MG63 (cell line): ENCODE measurements around the gene LLGL1. TPM values are rescaled to one million over a fixed set of nuclear protein-coding genes. Genes with fewer than 3 reads are reported as not detected.
A peak's percentile ranks its signal among the peaks of the same experiment; 100 is the strongest.
"Not testable (repeated sequence)": the region's sequence is repeated elsewhere in the genome, so short reads cannot be mapped to it uniquely, and the experiment has no call there.

ENCODE experiments used
- DNase-seq: peaks from one replicate; pipeline ENCODE4 v3.0.0-alpha.2; 2020
- H3K27me3 ChIP-seq: fragments of 250-450 bp; sonication (Bioruptor Pico); 2 replicates; pipeline ENCODE4 v1.5.1; 2020; ENCODE audit warnings: mild to moderate bottlenecking, moderate library complexity
- H3K36me3 ChIP-seq: fragments of 250-450 bp; sonication (Bioruptor Pico); 2 replicates; pipeline ENCODE4 v1.5.1; 2020; ENCODE audit warnings: mild to moderate bottlenecking, moderate library complexity
- H3K4me3 ChIP-seq: fragments of 250-450 bp; sonication (Bioruptor Pico); 2 replicates; pipeline ENCODE4 v1.5.1; 2020; ENCODE audit warnings: mild to moderate bottlenecking, moderate library complexity
- H3K9me3 ChIP-seq: fragments of 250-450 bp; sonication (Bioruptor Pico); 2 replicates; pipeline ENCODE4 v1.5.1; 2020; ENCODE audit warnings: mild to moderate bottlenecking, moderate library complexity
- total RNA-seq: library from RNA; depleted of rRNA; stranded (reverse); fragments of >200 nt; shearing (Covaris generic); gene quantifications from 2 replicates; pipeline ENCODE4 v1.2.3, GENCODE V29; 2014; ENCODE audit warnings: low replicate concordance

LLGL1 gene
- total RNA-seq, 1 experiment from 2014 or later: 14.4 TPM

DNA sequence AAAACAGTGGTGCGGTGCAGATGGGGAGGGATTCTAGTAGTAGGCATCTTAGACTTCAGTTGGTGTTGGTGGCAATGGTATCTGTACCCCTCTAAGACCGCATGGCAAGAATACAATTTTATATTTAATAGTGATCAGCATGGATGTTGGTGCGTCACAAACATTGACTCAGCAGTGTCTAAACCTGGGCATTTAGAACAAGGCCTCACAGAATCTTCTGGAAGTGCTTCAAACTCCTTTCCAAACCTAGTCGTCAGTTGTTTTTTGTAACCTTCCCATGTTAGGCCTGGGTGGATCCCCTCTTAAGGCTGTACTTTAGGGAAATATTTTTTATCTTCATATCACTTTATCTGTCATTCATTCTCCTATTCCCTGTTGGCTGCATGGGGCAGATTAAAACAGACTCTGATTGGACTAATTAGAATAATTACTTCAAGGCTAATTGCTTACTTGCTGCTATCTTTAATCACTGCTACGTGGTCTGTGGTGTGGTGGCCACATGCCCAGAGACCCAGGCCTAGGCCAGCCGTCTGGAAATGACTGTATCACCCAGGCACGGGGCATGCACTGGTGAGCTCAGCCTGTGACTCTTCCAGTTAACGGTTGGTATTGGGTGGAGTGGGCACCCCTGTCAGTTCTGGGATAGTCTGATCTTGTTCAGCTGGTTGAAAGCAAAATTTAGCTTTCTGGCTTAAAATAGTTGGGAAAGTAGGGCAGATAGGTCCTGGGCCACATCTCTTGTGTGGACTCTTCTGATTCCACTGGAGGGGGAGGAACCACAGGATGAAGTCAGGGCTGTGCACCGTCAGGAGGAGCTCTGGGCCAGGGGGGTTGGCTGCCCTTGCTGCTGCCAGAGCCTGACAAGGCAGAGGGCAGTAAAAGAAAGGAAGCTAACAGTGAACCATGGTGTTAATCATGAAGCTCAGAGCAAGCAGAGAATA lies 37.3 kb upstream of the LLGL1 start:
- peak overlapping the region; percentile 80 for H3K4me3 ChIP-seq
- peaks cover 34% of the 10 kb centered on the region for H3K36me3 ChIP-seq
- DNase-seq: peak; percentile 80
- no peaks in the 10 kb centered on the region for H3K9me3 ChIP-seq
- H3K27me3 ChIP-seq: no peaks in the 10 kb centered on the region

- peaks cover 38% of the 10 kb centered on the region for H3K36me3 ChIP-seq
- DNase-seq: no peak
- H3K9me3 ChIP-seq: no peaks in the 10 kb centered on the region
- H3K4me3 ChIP-seq: no peak overlapping the region
- H3K27me3 ChIP-seq: no peaks in the 10 kb centered on the region
Observed at GRCh38 chr17:18190628-18191235, 34.7 kb upstream of the LLGL1 start.

- H3K27me3 ChIP-seq: no peaks in the 10 kb centered on the region
- H3K4me3 ChIP-seq: no peak overlapping the region
- no peaks in the 10 kb centered on the region for H3K9me3 ChIP-seq
- H3K36me3 ChIP-seq: peaks cover 32% of the 10 kb centered on the region
- no peak for DNase-seq
Observed at GRCh38 chr17:18191236-18191667, 34.2 kb upstream of the LLGL1 start.

- no peak for DNase-seq
- Histone ChIP-seq H3K4me3 (no peak overlapping the region), H3K9me3 (no peaks in the 10 kb centered on the region), H3K27me3 (no peaks in the 10 kb centered on the region), H3K36me3 (peaks cover 29% of the 10 kb centered on the region)
Observed at GRCh38 chr17:18191967-18192366, 33.5 kb upstream of the LLGL1 start.

- Histone ChIP-seq H3K27me3 (no peaks in the 10 kb centered on the region), H3K9me3 (no peaks in the 10 kb centered on the region), H3K36me3 (peaks cover 22% of the 10 kb centered on the region), H3K4me3 (no peak overlapping the region)
- DNase-seq: no peak
Observed at GRCh38 chr17:18194394-18194793, 31.0 kb upstream of the LLGL1 start.

- Histone ChIP-seq H3K9me3 (no peaks in the 10 kb centered on the region), H3K36me3 (peaks cover 20% of the 10 kb centered on the region), H3K27me3 (no peaks in the 10 kb centered on the region), H3K4me3 (no peak overlapping the region)
- DNase-seq: no peak
Observed at GRCh38 chr17:18194804-18195203, 30.6 kb upstream of the LLGL1 start.

GRCh38 chr17:18195246-18195645 lies 30.2 kb upstream of the LLGL1 start:
- H3K27me3 ChIP-seq: no peaks in the 10 kb centered on the region
- H3K9me3 ChIP-seq: no peaks in the 10 kb centered on the region
- peaks cover 19% of the 10 kb centered on the region for H3K36me3 ChIP-seq
- H3K4me3 ChIP-seq: no peak overlapping the region
- DNase-seq: no peak

DNA sequence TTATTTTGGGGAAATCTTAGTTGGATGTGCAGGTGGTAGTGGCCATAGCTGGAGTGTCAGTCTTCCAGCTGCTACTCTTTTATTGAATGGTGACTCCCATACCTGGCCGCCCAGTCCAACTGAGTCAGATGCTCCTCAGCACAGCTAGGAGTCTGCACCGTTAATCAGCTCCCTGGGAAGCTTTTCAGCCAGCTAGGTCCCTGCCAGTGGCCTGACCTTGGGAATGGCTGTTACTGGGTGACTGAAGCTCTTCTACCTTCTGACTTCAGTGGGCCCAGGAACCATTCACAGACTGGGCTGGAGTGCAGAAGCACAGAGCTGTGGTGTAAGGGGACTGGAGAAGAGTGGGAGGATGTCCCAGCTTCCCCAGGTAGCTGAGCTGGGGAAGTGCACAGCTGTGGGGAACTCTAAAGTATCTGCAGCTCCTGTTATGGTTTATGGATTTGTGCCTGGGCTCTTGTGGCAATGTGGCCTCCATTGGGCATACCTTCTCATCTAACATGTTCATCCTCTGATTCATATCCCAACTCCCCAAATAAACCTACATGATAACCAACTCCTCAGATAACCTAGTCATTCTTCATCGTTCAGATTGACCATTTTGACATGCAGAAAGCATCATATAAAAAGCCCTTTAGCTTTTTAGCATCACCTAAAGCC lies 27.8 kb upstream of the LLGL1 start:
- peaks cover 17% of the 10 kb centered on the region for H3K36me3 ChIP-seq
- no peaks in the 10 kb centered on the region for H3K9me3 ChIP-seq

DNA sequence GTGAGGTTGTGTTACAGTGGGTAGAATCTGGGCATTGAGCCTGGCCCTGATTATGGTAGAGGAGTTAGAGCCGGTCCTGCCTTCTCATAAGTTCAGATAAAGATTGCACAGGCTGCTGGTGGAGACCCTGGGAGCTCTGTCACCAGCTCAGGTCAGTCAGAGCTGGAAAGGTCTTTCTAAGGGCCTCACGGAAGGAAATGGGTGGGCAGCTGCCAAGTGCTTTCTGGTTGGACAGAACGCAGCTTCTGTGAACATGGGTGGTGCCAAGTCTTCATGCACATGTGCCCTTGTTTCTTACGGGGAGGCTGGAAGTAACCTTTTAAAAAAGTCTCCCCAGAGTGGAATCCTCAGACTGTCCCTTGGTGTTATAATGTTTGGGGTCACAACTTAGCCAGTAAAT lies 26.9 kb upstream of the LLGL1 start:
- Histone ChIP-seq H3K27me3 (no peaks in the 10 kb centered on the region), H3K9me3 (no peaks in the 10 kb centered on the region), H3K36me3 (peaks cover 17% of the 10 kb centered on the region), H3K4me3 (no peak overlapping the region)
- DNase-seq: no peak

More for the DNA sequence above, 27.8 kb upstream of the LLGL1 start:
- Histone ChIP-seq H3K4me3 (no peak overlapping the region), H3K27me3 (no peaks in the 10 kb centered on the region)
- DNase-seq: no peak

DNA sequence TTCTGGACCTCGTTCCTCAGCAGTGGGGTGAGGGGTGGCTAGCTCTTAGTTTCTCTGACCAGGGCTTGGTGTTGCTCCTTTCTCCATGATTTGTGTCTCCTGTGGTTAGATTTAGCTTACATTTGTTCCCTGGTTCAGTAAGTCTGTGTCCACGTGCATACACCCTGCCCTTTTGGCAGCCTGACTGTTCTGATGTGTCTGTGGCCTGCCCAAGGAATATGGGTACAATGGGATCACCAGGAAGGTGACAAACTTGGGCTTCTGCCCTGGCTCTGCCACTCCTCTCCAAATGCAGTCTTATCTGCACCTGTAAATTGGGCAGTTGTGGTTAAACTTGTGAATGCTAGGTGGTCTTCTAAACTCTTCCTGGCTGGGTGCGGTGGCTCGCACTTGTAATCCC lies 24.3 kb upstream of the LLGL1 start:
- H3K4me3 ChIP-seq: no peak overlapping the region
- H3K9me3 ChIP-seq: no peaks in the 10 kb centered on the region
- H3K27me3 ChIP-seq: no peaks in the 10 kb centered on the region
- peaks cover 8% of the 10 kb centered on the region for H3K36me3 ChIP-seq
- DNase-seq: no peak

- Histone ChIP-seq H3K9me3 (no peaks in the 10 kb centered on the region), H3K36me3 (peaks cover under 1% of the 10 kb centered on the region), H3K27me3 (no peaks in the 10 kb centered on the region), H3K4me3 (no peak overlapping the region)
- DNase-seq: no peak
Observed at GRCh38 chr17:18203308-18203707, 22.1 kb upstream of the LLGL1 start.

DNA sequence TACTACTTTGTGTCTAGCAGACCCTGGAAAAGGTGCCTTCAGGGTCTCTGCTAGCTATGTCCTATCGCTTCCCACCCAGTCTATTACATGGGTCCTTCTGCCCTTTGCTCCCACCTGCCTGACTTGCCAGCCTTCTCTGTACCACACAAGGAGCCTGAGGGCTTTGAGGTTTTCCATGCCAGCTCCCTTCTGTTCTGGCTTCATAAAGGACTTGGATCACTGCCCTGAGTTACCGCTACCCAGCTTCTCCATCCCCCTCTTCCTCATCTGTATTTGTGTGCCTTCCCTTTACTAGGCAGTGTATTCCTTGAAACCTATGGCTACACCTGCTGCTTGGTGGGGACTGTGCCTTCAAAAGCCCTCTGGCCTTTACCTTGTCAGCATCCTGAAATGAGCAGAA lies 19.6 kb upstream of the LLGL1 start:
- Histone ChIP-seq H3K36me3 (peaks cover 2% of the 10 kb centered on the region; the same call in 1 of the 2 replicates), H3K9me3 (no peaks in the 10 kb centered on the region), H3K4me3 (no peak overlapping the region), H3K27me3 (no peaks in the 10 kb centered on the region)
- no peak for DNase-seq

- Histone ChIP-seq H3K27me3 (no peaks in the 10 kb centered on the region), H3K36me3 (peaks cover 3% of the 10 kb centered on the region; the same call in 1 of the 2 replicates), H3K4me3 (no peak overlapping the region), H3K9me3 (no peaks in the 10 kb centered on the region)
- DNase-seq: no peak
Observed at GRCh38 chr17:18206962-18207361, 18.5 kb upstream of the LLGL1 start.

DNA sequence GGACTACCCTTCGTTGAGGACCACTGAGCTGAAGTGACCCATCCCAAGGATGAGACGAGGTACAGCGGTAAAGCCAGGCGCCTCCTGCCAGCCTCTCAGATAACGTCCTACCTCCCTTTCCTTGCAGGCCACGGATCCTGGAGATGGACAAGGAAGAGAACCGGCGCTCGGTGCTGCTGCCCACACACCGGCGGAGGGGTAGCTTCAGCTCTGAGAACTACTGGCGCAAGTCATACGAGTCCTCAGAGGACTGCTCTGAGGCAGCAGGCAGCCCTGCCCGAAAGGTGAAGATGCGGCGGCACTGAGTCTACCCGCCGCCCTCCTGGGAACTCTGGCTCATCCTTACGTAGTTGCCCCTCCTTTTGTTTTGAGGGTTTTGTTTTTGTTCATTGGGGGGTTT lies 17.3 kb upstream of the LLGL1 start:
- DNase-seq: no peak
- H3K4me3 ChIP-seq: no peak overlapping the region
- H3K9me3 ChIP-seq: no peaks in the 10 kb centered on the region
- H3K27me3 ChIP-seq: no peaks in the 10 kb centered on the region
- H3K36me3 ChIP-seq: peaks cover 3% of the 10 kb centered on the region; the same call in 1 of the 2 replicates

GRCh38 chr17:18213666-18214270 lies 11.7 kb upstream of the LLGL1 start:
- no peak overlapping the region for H3K4me3 ChIP-seq
- H3K9me3 ChIP-seq: no peaks in the 10 kb centered on the region
- H3K36me3 ChIP-seq: peaks cover 3% of the 10 kb centered on the region; the same call in 1 of the 2 replicates
- DNase-seq: no peak
- H3K27me3 ChIP-seq: no peaks in the 10 kb centered on the region

DNA sequence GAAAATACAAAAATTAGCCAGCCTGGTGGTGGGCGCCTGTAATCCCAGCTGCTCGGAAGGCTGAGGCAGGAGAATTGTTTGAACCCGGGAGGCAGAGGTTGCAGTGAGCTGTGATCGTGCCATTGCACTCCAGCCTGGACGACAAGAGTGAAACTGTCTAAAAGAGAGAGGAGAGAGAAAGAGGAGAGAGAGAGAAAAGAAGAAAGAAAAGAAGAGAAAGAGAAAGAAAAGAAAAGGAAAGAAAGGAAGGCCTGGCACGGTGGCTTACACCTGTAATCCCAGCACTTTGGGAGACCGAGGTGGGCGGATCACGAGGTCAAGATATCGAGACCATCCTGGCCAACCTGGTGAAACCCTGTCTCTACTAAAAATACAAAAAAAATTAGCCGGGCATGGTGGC lies 8.5 kb upstream of the LLGL1 start:
- not testable (repeated sequence) for DNase-seq, H3K4me3 ChIP-seq, H3K36me3 ChIP-seq, H3K27me3 ChIP-seq, H3K9me3 ChIP-seq
